Gastroesophageal sphincter (tissue), 4 donors: Measurements from ENCODE around the gene SLC28A1. TPM values are rescaled to one million over a fixed set of nuclear protein-coding genes. Genes with fewer than 3 reads are reported as not detected.

ENCODE experiments used
- ATAC-seq: fragments of 150-250 bp; one replicate; pipeline ENCODE4 v1.9.1; 2016; ENCODE audit warnings: mild to moderate bottlenecking, moderate library complexity
- H3K27ac ChIP-seq, 4 donors: fragments of 200-600 bp; sonication (generic) in 3 of 4; 1 replicate in 3 of 4; 2 replicates in 1 of 4; pipeline ENCODE4 v1.5.1; 2016 to 2019
- H3K27me3 ChIP-seq: fragments of 200-600 bp; sonication (generic); one replicate; pipeline ENCODE4 v1.5.1; 2019
- H3K36me3 ChIP-seq, 2 donors: fragments of 200-600 bp; sonication (generic); one replicate each; pipeline ENCODE4 v1.5.1; 2019; ENCODE audit warnings: control low read depth in 1 of 2
- H3K4me1 ChIP-seq, 3 donors: fragments of 200-600 bp; sonication (generic); 1 replicate in 2 of 3; 2 replicates in 1 of 3; pipeline ENCODE4 v1.5.1; 2016 to 2019; ENCODE audit warnings: control low read depth in 2 of 3
- H3K4me3 ChIP-seq, 2 donors: fragments of 200-600 bp; sonication (generic); one replicate each; pipeline ENCODE4 v1.5.1; 2019; ENCODE audit warnings: mild to moderate bottlenecking in 1 of 2, moderate library complexity in 1 of 2
- H3K9me3 ChIP-seq, 3 donors: fragments of 200-600 bp; sonication (generic); one replicate each; pipeline ENCODE4 v1.5.1; 2017 to 2019; ENCODE audit warnings: control low read depth in 2 of 3
- EP300 ChIP-seq: sonication (generic); formaldehyde crosslinking; IDR thresholded peaks from one replicate; pipeline ENCODE4 v1.6.1; 2017; ENCODE audit warnings: antibody characterized with exemption, mild to moderate bottlenecking
- POLR2A ChIP-seq, 2 donors: fragments of 450-650 bp; IDR thresholded peaks; one replicate each; pipeline ENCODE4 v1.6.1; 2017; ENCODE audit warnings: antibody characterized with exemption in 2 of 2, mild to moderate bottlenecking in 2 of 2, moderate library complexity in 1 of 2
- POLR2AphosphoS5 ChIP-seq: sonication (generic); formaldehyde crosslinking; IDR thresholded peaks from one replicate; pipeline ENCODE4 v1.6.1; 2017; ENCODE audit warnings: antibody characterized with exemption
- WGBS, 2 donors: methylation state at CpG; one replicate each; pipeline ENCODE4 v1.1.5; 2018; ENCODE audit warnings: low coverage in 1 of 2; 5-methylcytosine and 5-hydroxymethylcytosine counted together
- total RNA-seq, 4 donors: library from RNA; depleted of rRNA; stranded (reverse); fragments of >200 nt; gene quantifications; one replicate each; pipeline ENCODE4 v1.1.0, GENCODE V29; 2016
- TF ChIP-seq, protein P1 (sequence below), 4 experiments: fragments of 200-600 bp in 2 of 4; fragments of 450-650 bp in 2 of 4; sonication (generic) in 1 of 4; IDR thresholded peaks; one replicate each; pipeline ENCODE4 v1.5.1; 2017 to 2019; ENCODE audit warnings: antibody characterized with exemption in 4 of 4, mild to moderate bottlenecking in 2 of 4, moderate library complexity in 2 of 4

Gene SLC28A1
- total RNA-seq, 4 donors from 2014 or later = not detected

DNA sequence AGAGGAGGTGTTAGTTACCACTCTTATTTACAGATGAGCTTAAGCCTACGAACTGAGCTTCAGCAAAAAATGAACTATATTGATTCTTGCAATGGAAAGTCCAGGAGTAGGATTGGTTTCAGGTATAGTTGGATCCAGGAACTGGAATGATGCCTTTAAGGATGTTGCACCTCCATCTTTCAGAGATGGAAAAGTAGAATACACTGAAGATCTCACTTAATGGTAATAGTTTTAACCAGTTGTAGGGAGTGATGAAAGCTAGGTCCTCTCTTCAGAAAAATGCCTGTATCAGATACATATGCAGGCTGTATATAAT, 2.5 kb downstream of the SLC28A1 start:
- 69 to 73% methylated on average over 1 of the region's 1 CpG for WGBS, 2 donors
- TF ChIP-seq POLR2AphosphoS5 = no peak
- TF ChIP-seq, protein P1, sequence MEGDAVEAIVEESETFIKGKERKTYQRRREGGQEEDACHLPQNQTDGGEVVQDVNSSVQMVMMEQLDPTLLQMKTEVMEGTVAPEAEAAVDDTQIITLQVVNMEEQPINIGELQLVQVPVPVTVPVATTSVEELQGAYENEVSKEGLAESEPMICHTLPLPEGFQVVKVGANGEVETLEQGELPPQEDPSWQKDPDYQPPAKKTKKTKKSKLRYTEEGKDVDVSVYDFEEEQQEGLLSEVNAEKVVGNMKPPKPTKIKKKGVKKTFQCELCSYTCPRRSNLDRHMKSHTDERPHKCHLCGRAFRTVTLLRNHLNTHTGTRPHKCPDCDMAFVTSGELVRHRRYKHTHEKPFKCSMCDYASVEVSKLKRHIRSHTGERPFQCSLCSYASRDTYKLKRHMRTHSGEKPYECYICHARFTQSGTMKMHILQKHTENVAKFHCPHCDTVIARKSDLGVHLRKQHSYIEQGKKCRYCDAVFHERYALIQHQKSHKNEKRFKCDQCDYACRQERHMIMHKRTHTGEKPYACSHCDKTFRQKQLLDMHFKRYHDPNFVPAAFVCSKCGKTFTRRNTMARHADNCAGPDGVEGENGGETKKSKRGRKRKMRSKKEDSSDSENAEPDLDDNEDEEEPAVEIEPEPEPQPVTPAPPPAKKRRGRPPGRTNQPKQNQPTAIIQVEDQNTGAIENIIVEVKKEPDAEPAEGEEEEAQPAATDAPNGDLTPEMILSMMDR (IDR thresholded peaks at IDR 0.05) = no peak
- no peak for TF ChIP-seq EP300
- TF ChIP-seq POLR2A (IDR thresholded peaks at IDR 0.05) = no peak
- Histone ChIP-seq H3K27ac (no peak overlapping the region), H3K4me3 (no peak overlapping the region), H3K36me3 (no peaks in the 10 kb centered on the region), H3K9me3 (no peaks in the 10 kb centered on the region), H3K4me1 (no peaks in the 10 kb centered on the region), H3K27me3 (peaks cover 42% of the 10 kb centered on the region)
- no peak for ATAC-seq

DNA sequence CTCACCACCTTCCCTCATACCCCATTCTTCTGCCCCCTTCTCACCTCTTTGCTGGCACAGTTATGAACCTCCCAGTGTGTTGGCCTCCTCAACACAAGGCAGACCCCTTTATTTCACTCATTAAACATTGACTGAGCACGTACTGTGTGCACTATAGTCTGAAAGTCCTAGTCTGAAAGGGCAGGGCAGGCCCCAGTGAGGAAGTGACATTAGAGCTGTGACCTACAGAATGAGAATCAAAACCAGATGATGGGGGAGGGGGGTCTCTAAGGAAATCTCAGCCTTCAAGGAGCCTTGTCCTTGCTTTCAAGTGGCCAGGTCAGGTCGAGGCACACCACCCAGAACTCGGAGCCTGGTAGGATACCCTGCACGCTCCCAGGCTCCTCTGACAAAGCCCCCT, 3.5 kb downstream of the SLC28A1 start:
- Histone ChIP-seq H3K4me1 (no peaks in the 10 kb centered on the region), H3K36me3 (no peaks in the 10 kb centered on the region), H3K9me3 (no peaks in the 10 kb centered on the region), H3K4me3 (no peak overlapping the region), H3K27me3 (peaks cover 42% of the 10 kb centered on the region), H3K27ac (no peak overlapping the region)
- ATAC-seq = no peak
- TF ChIP-seq POLR2AphosphoS5 = no peak
- TF ChIP-seq, protein P1 (IDR thresholded peaks at IDR 0.05) = no peak
- WGBS, 2 donors = no CpG with 5 or more reads among the region's 4 CpGs

DNA sequence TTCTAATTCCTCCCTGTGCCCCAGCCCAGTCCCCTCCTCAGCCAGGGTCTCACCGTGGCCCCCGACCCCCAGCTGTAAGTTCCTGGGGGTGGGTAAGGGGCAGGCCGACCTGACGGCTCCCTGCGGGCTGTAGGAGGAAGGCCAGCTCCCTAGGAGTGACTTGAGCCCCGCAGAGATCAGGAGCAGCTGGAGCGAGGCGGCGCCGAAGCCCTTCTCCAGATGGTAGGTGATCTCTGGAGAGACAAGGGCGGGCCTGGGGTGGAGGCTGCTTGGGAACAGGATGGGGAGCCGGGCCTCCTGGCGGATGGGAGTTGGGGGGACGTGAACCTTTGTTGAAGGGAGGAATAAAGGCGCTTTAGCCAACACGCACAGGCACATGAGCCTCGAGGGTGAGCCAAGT, 4.2 kb downstream of the SLC28A1 start:
- no peak overlapping the region for H3K4me3 ChIP-seq
- H3K36me3 ChIP-seq = no peaks in the 10 kb centered on the region
- H3K9me3 ChIP-seq = no peaks in the 10 kb centered on the region
- H3K27me3 ChIP-seq = peaks cover 42% of the 10 kb centered on the region
- no peak overlapping the region for H3K27ac ChIP-seq
- TF ChIP-seq EP300 (no peak), POLR2A (IDR thresholded peaks at IDR 0.05) (no peak), POLR2AphosphoS5 (no peak)
- TF ChIP-seq, protein P1 (IDR thresholded peaks at IDR 0.05) = no peak
- ATAC-seq = no peak
- WGBS, 2 donors = 76% methylated on average over 9 of the region's 17 CpGs; no CpG with 5 or more reads in 1 of the 2 donors
- H3K4me1 ChIP-seq = no peaks in the 10 kb centered on the region

DNA sequence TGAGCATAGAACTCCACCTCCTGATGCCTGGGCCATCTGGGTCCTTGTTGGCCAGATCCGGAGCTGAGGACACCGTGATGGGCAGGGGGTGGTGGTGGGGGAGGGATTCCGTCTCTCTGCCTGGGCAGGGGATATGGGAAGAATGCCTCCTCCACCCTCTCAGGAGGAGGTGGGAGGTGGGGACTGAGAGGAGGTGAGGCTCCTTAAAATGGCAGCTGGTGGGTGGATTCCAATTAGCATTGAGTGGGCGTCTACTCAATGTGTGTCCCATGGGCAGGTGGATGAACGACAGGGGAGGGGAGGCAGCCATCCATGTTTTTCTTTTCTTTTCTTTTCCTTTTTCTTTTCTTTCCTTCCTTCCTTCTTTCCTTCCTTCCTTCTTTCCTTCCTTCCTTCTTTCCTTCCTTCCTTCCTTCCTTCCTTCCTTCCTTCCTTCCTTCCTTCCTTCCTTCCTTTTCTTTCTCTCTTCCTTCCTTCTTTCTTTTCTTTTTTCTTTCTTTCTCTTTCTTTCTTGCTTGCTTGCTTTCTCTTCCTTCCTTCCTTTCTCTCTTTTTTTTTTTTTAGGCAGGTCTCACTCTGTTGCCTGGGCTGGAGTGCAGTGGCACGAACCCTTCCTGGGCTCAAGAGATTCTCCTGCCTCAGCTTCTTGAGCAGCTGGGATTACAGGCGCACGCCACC, 5.0 kb downstream of the SLC28A1 start:
- H3K4me3 ChIP-seq = no peak overlapping the region
- no peaks in the 10 kb centered on the region for H3K9me3 ChIP-seq
- no peak overlapping the region for H3K27ac ChIP-seq
- H3K27me3 ChIP-seq = peaks cover 34% of the 10 kb centered on the region
- no peak for ATAC-seq
- H3K4me1 ChIP-seq = no peaks in the 10 kb centered on the region
- 74 to 77% methylated on average over 3 to 7 of the region's 8 CpGs for WGBS, 2 donors
- TF ChIP-seq, protein P1 (IDR thresholded peaks at IDR 0.05) = no peak
- TF ChIP-seq EP300 (no peak), POLR2AphosphoS5 (no peak), POLR2A (IDR thresholded peaks at IDR 0.05) (no peak)
- no peaks in the 10 kb centered on the region for H3K36me3 ChIP-seq

DNA sequence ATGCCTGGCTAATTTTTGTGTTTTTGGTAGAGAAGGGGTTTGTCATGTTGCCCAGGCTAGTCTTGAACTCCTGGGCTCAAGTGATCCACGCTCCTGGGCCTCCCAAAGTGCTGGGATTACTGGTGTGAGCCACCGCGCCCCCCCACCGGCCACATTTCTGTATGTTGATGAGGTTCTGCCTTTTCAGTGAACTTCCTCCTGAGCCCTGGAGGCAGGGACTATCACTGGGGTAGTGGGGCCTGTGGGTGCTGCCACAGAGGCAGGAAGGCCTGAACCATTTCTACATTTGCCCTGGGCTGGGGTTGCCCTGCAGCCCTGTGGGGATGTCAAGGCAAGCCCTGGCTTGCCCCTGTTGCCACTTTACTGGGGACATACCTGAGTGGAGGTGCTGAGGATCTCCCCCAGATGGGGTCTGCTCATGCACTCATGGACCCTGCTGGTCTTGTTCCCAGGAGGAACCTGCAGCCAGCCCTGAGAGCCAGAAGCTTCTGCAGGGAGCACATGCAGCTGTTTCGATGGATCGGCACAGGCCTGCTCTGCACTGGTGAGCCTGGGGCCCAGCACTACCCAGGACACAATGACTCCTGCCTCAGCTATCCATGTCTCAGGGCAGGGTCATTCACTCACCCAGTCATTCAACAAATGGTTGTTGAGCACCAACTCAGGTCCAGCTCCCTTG, 5.7 kb downstream of the SLC28A1 start:
- H3K9me3 ChIP-seq = no peaks in the 10 kb centered on the region
- no peak overlapping the region for H3K27ac ChIP-seq
- 100% methylated on average over 2 of the region's 6 CpGs; no CpG with 5 or more reads in 1 of the 2 donors for WGBS, 2 donors
- ATAC-seq = no peak
- H3K4me1 ChIP-seq = no peaks in the 10 kb centered on the region
- no peak overlapping the region for H3K4me3 ChIP-seq
- no peaks in the 10 kb centered on the region for H3K36me3 ChIP-seq
- TF ChIP-seq, protein P1 (IDR thresholded peaks at IDR 0.05) = no peak
- TF ChIP-seq POLR2A (IDR thresholded peaks at IDR 0.05) = no peak
- no peak for TF ChIP-seq POLR2AphosphoS5
- no peak for TF ChIP-seq EP300
- H3K27me3 ChIP-seq = peaks cover 27% of the 10 kb centered on the region
